GM23338 (cell line): ENCODE results near the gene NTNG1. TPM values are rescaled to one million over a fixed set of nuclear protein-coding genes. Genes with fewer than 3 reads are reported as not detected.

ENCODE experiments used
- ATAC-seq: fragments of 200-7000 bp; cut with Tn5 transposase; 3 replicates; pipeline ENCODE4 v1.9.1; 2020
- DNase-seq: peaks from one replicate; pipeline ENCODE4 v3.0.0-alpha.2; 2015; ENCODE audit warnings: low spot score
- H2AFZ ChIP-seq: fragments of 200-600 bp; sonication (generic); 2 replicates; pipeline ENCODE4 v1.8.0; 2016; ENCODE audit warnings: antibody characterized with exemption, mild to moderate bottlenecking, moderate library complexity
- H3F3A ChIP-seq: fragments of 200-600 bp; sonication (generic); replicated peaks from 2 replicates; pipeline ENCODE4 v1.8.0; 2017; ENCODE audit warnings: antibody characterized with exemption, mixed run types, low read depth
- H3K27ac ChIP-seq: fragments of 200-600 bp; sonication (generic); 2 replicates; pipeline ENCODE4 v1.6.1; 2016; ENCODE audit warnings: low read depth
- H3K27me3 ChIP-seq: fragments of 200-600 bp; sonication (generic); 2 replicates; pipeline ENCODE4 v1.8.0; 2016; ENCODE audit warnings: mild to moderate bottlenecking, mixed run types, moderate library complexity; ENCODE audit not compliant: insufficient read depth
- H3K36me3 ChIP-seq: fragments of 200-600 bp; sonication (generic); 2 replicates; pipeline ENCODE4 v1.8.0; 2016; ENCODE audit warnings: mild to moderate bottlenecking; ENCODE audit not compliant: insufficient read depth
- H3K4me1 ChIP-seq: fragments of 200-600 bp; sonication (generic); 2 replicates; pipeline ENCODE4 v1.8.0; 2016; ENCODE audit warnings: mild to moderate bottlenecking, moderate library complexity; ENCODE audit not compliant: insufficient read depth
- H3K4me2 ChIP-seq: fragments of 200-600 bp; sonication (generic); 2 replicates; pipeline ENCODE4 v1.7.1; 2017; ENCODE audit warnings: mixed run types
- H3K4me3 ChIP-seq: fragments of 200-600 bp; sonication (generic); 2 replicates; pipeline ENCODE4 v1.6.1; 2016; ENCODE audit warnings: mixed run types
- H3K79me2 ChIP-seq: fragments of 200-600 bp; sonication (generic); replicated peaks from 2 replicates; pipeline ENCODE4 v1.8.0; 2017; ENCODE audit warnings: mild to moderate bottlenecking; ENCODE audit not compliant: insufficient read depth
- H3K9me2 ChIP-seq: fragments of 200-600 bp; sonication (generic); 2 replicates; pipeline ENCODE4 v1.8.0; 2017; ENCODE audit not compliant: insufficient read depth
- H4K20me1 ChIP-seq: fragments of 200-600 bp; sonication (generic); replicated peaks from 2 replicates; pipeline ENCODE4 v1.8.0; 2017; ENCODE audit warnings: mild to moderate bottlenecking; ENCODE audit not compliant: insufficient read depth
- H3K27ac Mint-ChIP-seq: 2 replicates; pipeline ENCODE4 v1.8.0; 2020; ENCODE audit warnings: inconsistent platforms, mild to moderate bottlenecking, moderate library complexity, mixed read lengths
- H3K27me3 Mint-ChIP-seq: 3 replicates; pipeline ENCODE4 v1.8.0; 2022; ENCODE audit warnings: low read depth, mild to moderate bottlenecking, moderate library complexity, mixed read lengths, inconsistent platforms; ENCODE audit not compliant: insufficient read depth, poor library complexity
- H3K36me3 Mint-ChIP-seq: 3 replicates; pipeline ENCODE4 v1.8.0; 2021; ENCODE audit warnings: low read depth, mild to moderate bottlenecking, inconsistent platforms, moderate library complexity, mixed read lengths
- H3K4me1 Mint-ChIP-seq: 3 replicates; pipeline ENCODE4 v1.8.0; 2020; ENCODE audit warnings: mild to moderate bottlenecking, inconsistent platforms, mixed read lengths
- H3K4me3 Mint-ChIP-seq: 3 replicates; pipeline ENCODE4 v1.8.0; 2021; ENCODE audit warnings: moderate library complexity, mild to moderate bottlenecking, inconsistent platforms, mixed read lengths
- H3K9me3 Mint-ChIP-seq: 3 replicates; pipeline ENCODE4 v1.8.0; 2020; ENCODE audit warnings: moderate library complexity, mild to moderate bottlenecking, inconsistent platforms, mixed read lengths
- ETS1 ChIP-seq: IDR thresholded peaks from 2 replicates; pipeline ENCODE4 v1.6.1; 2016; ENCODE audit warnings: antibody characterized with exemption
- EZH2 ChIP-seq: fragments of 200-600 bp; sonication (generic); IDR thresholded peaks from one replicate; pipeline ENCODE4 v1.8.0; 2017; ENCODE audit warnings: antibody characterized with exemption, mild to moderate bottlenecking, low read depth; ENCODE audit not compliant: unreplicated experiment
- EZH2phosphoT487 ChIP-seq: fragments of 200-600 bp; sonication (generic); IDR thresholded peaks from one replicate; pipeline ENCODE4 v1.8.1; 2018; ENCODE audit warnings: antibody characterized with exemption; ENCODE audit not compliant: unreplicated experiment
- JUNB ChIP-seq: IDR thresholded peaks from one replicate; pipeline ENCODE4 v1.6.1; 2016; ENCODE audit warnings: antibody characterized with exemption; ENCODE audit not compliant: unreplicated experiment
- NANOG ChIP-seq: IDR thresholded peaks from 2 replicates; pipeline ENCODE4 v1.6.1; 2016; ENCODE audit warnings: antibody characterized with exemption, borderline replicate concordance
- REST ChIP-seq: IDR thresholded peaks from one replicate; pipeline ENCODE4 v1.6.1; 2018; ENCODE audit warnings: antibody characterized with exemption; ENCODE audit not compliant: unreplicated experiment
- STAT1 ChIP-seq: IDR thresholded peaks from one replicate; pipeline ENCODE4 v1.6.1; 2016; ENCODE audit warnings: antibody characterized with exemption; ENCODE audit not compliant: unreplicated experiment
- ZNF114 ChIP-seq: fragments of 250-450 bp; sonication (Bioruptor Pico); IDR thresholded peaks from 2 replicates; pipeline ENCODE4 v1.5.0; 2020; ENCODE audit warnings: mild to moderate bottlenecking, moderate library complexity
- ZNF331 ChIP-seq: fragments of 250-450 bp; sonication (Bioruptor Pico); IDR thresholded peaks from 2 replicates; pipeline ENCODE4 v1.5.0; 2020; ENCODE audit warnings: low read depth, mild to moderate bottlenecking, moderate library complexity
- ZNF462 ChIP-seq: fragments of 250-450 bp; sonication (Bioruptor Pico); IDR thresholded peaks from 2 replicates; pipeline ENCODE4 v1.5.0; 2020; ENCODE audit warnings: mild to moderate bottlenecking, moderate library complexity
- polyA plus RNA-seq: library from polyadenylated mRNA; unstranded; fragments of >200 nt; fragmentation: Nextera tagmentation; extraction: Ambion mirVana; gene quantifications from 2 replicates; pipeline ENCODE4 v1.2.1, GENCODE V29; 2016
- total RNA-seq: library from RNA; depleted of rRNA; stranded (reverse); fragments of >200 nt; shearing (Covaris generic); gene quantifications from 2 replicates; pipeline ENCODE4 v1.2.3, GENCODE V29; 2014

The NTNG1 gene
- total and polyA plus RNA-seq, 2 experiments from 2014 or later, result 7.2 to 10.3 TPM

GRCh38 chr1:107145637-107146036 is 4.8 kb downstream of the NTNG1 start:
- no peak for TF ChIP-seq EZH2
- TF ChIP-seq ZNF462 (CRISPR knock-in tag), result no peak
- Mint-ChIP-seq H3K4me1 (peaks cover 16% of the 10 kb centered on the region), H3K27ac (no peak overlapping the region), H3K9me3 (no peaks in the 10 kb centered on the region), H3K4me3 (no peak overlapping the region), H3K36me3 (no peaks in the 10 kb centered on the region), H3K27me3 (peaks cover 6% of the 10 kb centered on the region)
- Histone ChIP-seq H3K27ac (no peak overlapping the region), H3K36me3 (no peaks in the 10 kb centered on the region), H3K4me1 (peaks cover 13% of the 10 kb centered on the region), H3F3A (no peaks in the 10 kb centered on the region), H4K20me1 (no peaks in the 10 kb centered on the region), H3K79me2 (no peaks in the 10 kb centered on the region; the same call in 1 of the 2 replicates), H2AFZ (no peak overlapping the region), H3K4me3 (no peak overlapping the region), H3K4me2 (no peak overlapping the region), H3K9me2 (no peaks in the 10 kb centered on the region), H3K27me3 (no peaks in the 10 kb centered on the region)
- ATAC-seq, result no peak
- no peak for DNase-seq

GRCh38 chr1:107147843-107148242 is 7.0 kb downstream of the NTNG1 start:
- H3K4me3 Mint-ChIP-seq, result no peak overlapping the region
- Histone ChIP-seq H3K27me3 (no peaks in the 10 kb centered on the region), H3K4me1 (peaks cover 7% of the 10 kb centered on the region), H3K4me2 (no peak overlapping the region), H2AFZ (no peak overlapping the region), H3K27ac (no peak overlapping the region), H3K9me2 (no peaks in the 10 kb centered on the region), H4K20me1 (no peaks in the 10 kb centered on the region), H3F3A (no peaks in the 10 kb centered on the region), H3K4me3 (no peak overlapping the region), H3K79me2 (no peaks in the 10 kb centered on the region; the same call in 1 of the 2 replicates), H3K36me3 (no peaks in the 10 kb centered on the region)
- H3K27me3 Mint-ChIP-seq, result no peaks in the 10 kb centered on the region
- peaks cover 11% of the 10 kb centered on the region; the same call in 2 of the 3 replicates for H3K4me1 Mint-ChIP-seq
- H3K27ac Mint-ChIP-seq, result no peak overlapping the region
- ATAC-seq (no peak), DNase-seq (no peak)
- H3K9me3 Mint-ChIP-seq, result no peaks in the 10 kb centered on the region
- H3K36me3 Mint-ChIP-seq, result no peaks in the 10 kb centered on the region
- TF ChIP-seq ETS1 (no peak), EZH2phosphoT487 (no peak), JUNB (no peak), REST (no peak), ZNF331 (no peak), EZH2 (no peak), ZNF114 (CRISPR knock-in tag) (no peak), NANOG (no peak), STAT1 (no peak)
